ENCODE data around the gene ATP8B3.

ATP8B3 gene

GRCh38 chr19:1855828-1856255 is 43.8 kb upstream of the ATP8B3 start:
- Histone ChIP-seq H3K4me3 (replicated peaks; ENCODE audit: low read depth, low read length) (peak overlapping the region; percentile 75), H3K36me3 (ENCODE audit: control insufficient read depth, insufficient read depth, low read length) (no peaks in the 10 kb centered on the region), H3K27me3 (replicated peaks; ENCODE audit: control insufficient read depth, insufficient read depth, low read length) (no peaks in the 10 kb centered on the region)
- no peak for DNase-seq (ENCODE audit: extremely low read depth, insufficient read length)
- no peak for TF ChIP-seq CTCF (IDR thresholded peaks at IDR 0.05; ENCODE audit: insufficient read depth, low read length, poor library complexity, severe bottlenecking)

GRCh38 chr19:1855040-1855827 is 43.2 kb upstream of the ATP8B3 start:
- no peaks in the 10 kb centered on the region for H3K36me3 ChIP-seq (ENCODE audit: control insufficient read depth, insufficient read depth, low read length)
- DNase-seq (ENCODE audit: extremely low read depth, insufficient read length), result peak; percentile 88
- peak overlapping the region; percentile 75 for H3K4me3 ChIP-seq (replicated peaks; ENCODE audit: low read depth, low read length)
- H3K27me3 ChIP-seq (replicated peaks; ENCODE audit: control insufficient read depth, insufficient read depth, low read length), result no peaks in the 10 kb centered on the region
- TF ChIP-seq CTCF (IDR thresholded peaks at IDR 0.05; ENCODE audit: insufficient read depth, low read length, poor library complexity, severe bottlenecking), result peak; percentile 15

- TF ChIP-seq CTCF (IDR thresholded peaks at IDR 0.05; ENCODE audit: insufficient read depth, low read length, poor library complexity, severe bottlenecking), result no peak
- Histone ChIP-seq H3K36me3 (ENCODE audit: control insufficient read depth, insufficient read depth, low read length) (no peaks in the 10 kb centered on the region), H3K4me3 (replicated peaks; ENCODE audit: low read depth, low read length) (no peak overlapping the region), H3K27me3 (replicated peaks; ENCODE audit: control insufficient read depth, insufficient read depth, low read length) (no peaks in the 10 kb centered on the region)
- no peak for DNase-seq (ENCODE audit: extremely low read depth, insufficient read length)
Observed at GRCh38 chr19:1854542-1855039, 42.5 kb upstream of the ATP8B3 start.

GRCh38 chr19:1854039-1854541 is 42.0 kb upstream of the ATP8B3 start:
- no peaks in the 10 kb centered on the region for H3K36me3 ChIP-seq (ENCODE audit: control insufficient read depth, insufficient read depth, low read length)
- H3K4me3 ChIP-seq (replicated peaks; ENCODE audit: low read depth, low read length), result no peak overlapping the region
- no peaks in the 10 kb centered on the region for H3K27me3 ChIP-seq (replicated peaks; ENCODE audit: control insufficient read depth, insufficient read depth, low read length)
- DNase-seq (ENCODE audit: extremely low read depth, insufficient read length), result no peak
- TF ChIP-seq CTCF (IDR thresholded peaks at IDR 0.05; ENCODE audit: insufficient read depth, low read length, poor library complexity, severe bottlenecking), result no peak

GRCh38 chr19:1853295-1854038 is 41.4 kb upstream of the ATP8B3 start:
- TF ChIP-seq CTCF (IDR thresholded peaks at IDR 0.05; ENCODE audit: insufficient read depth, low read length, poor library complexity, severe bottlenecking), result peak; percentile 98
- peak; percentile 88 for DNase-seq (ENCODE audit: extremely low read depth, insufficient read length)
- no peaks in the 10 kb centered on the region for H3K27me3 ChIP-seq (replicated peaks; ENCODE audit: control insufficient read depth, insufficient read depth, low read length)
- H3K4me3 ChIP-seq (replicated peaks; ENCODE audit: low read depth, low read length), result no peak overlapping the region; the same call in 1 of the 2 replicates
- no peaks in the 10 kb centered on the region for H3K36me3 ChIP-seq (ENCODE audit: control insufficient read depth, insufficient read depth, low read length)
